Measurements from ENCODE around the gene B9D1.

The B9D1 gene

DNA sequence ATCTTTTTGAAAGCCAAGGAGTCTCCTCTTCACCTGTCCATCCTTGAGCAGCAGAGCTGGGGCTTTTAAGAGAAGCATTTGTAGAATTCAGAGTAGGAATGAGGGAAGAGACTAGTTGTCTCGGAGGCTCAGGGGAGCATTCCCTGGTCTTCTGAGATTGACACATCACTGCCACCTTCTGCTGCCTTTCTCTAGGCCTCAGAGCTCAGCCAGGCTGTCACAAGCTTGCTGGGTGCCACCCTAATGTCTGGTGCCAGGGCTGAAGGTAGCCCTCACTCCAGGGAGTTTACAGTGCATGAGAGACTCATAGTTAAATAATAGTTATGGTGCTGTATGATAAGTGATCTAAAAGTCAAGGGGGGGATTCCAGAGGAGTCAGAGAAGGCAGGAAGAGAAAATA, 39.7 kb downstream of the B9D1 start:
- no peak overlapping the region for H2AFZ ChIP-seq (ENCODE audit: low read length)
- no peaks in the 10 kb centered on the region for H4K20me1 ChIP-seq (ENCODE audit: insufficient read depth, low read length)
- no peaks in the 10 kb centered on the region for H3K36me3 ChIP-seq (replicated peaks; ENCODE audit: insufficient read depth, low read length)
- no peaks in the 10 kb centered on the region for H3K9me3 ChIP-seq (replicated peaks; ENCODE audit: insufficient read depth, low read length)
- H3K4me2 ChIP-seq (ENCODE audit: low read depth, low read length) = no peak overlapping the region
- TF ChIP-seq EZH2 (optimal IDR thresholded peaks at IDR 0.05; ENCODE audit: low read depth, low read length) = no peak
- H3K4me1 ChIP-seq (ENCODE audit: low read length) = peaks cover 2% of the 10 kb centered on the region
- no peak overlapping the region for H3K27ac ChIP-seq (ENCODE audit: low read length)
- no peak for DNase-seq
- H3K79me2 ChIP-seq (ENCODE audit: low read length) = no peaks in the 10 kb centered on the region
- H3K27me3 ChIP-seq (replicated peaks; ENCODE audit: insufficient read depth, low read length) = no peaks in the 10 kb centered on the region
- no peaks in the 10 kb centered on the region for H3F3A ChIP-seq (ENCODE audit: insufficient read depth, low read length)
- H3K9me2 ChIP-seq (replicated peaks; ENCODE audit: insufficient read depth, low read length) = no peaks in the 10 kb centered on the region
- no peak overlapping the region for H3K9ac ChIP-seq (ENCODE audit: low read length)
- no peak overlapping the region for H3K4me3 ChIP-seq (ENCODE audit: low read length)

GRCh38 chr17:19322129-19322505, 40.4 kb downstream of the B9D1 start:
- Histone ChIP-seq H3K36me3 (replicated peaks; ENCODE audit: insufficient read depth, low read length) (no peaks in the 10 kb centered on the region), H2AFZ (ENCODE audit: low read length) (no peak overlapping the region), H3F3A (ENCODE audit: insufficient read depth, low read length) (peaks cover under 1% of the 10 kb centered on the region; the same call in 1 of the 2 replicates), H3K27ac (ENCODE audit: low read length) (no peak overlapping the region), H3K9me2 (replicated peaks; ENCODE audit: insufficient read depth, low read length) (no peaks in the 10 kb centered on the region), H3K9me3 (replicated peaks; ENCODE audit: insufficient read depth, low read length) (no peaks in the 10 kb centered on the region), H3K79me2 (ENCODE audit: low read length) (no peaks in the 10 kb centered on the region), H3K4me3 (ENCODE audit: low read length) (no peak overlapping the region), H3K27me3 (replicated peaks; ENCODE audit: insufficient read depth, low read length) (no peaks in the 10 kb centered on the region), H3K9ac (ENCODE audit: low read length) (no peak overlapping the region), H3K4me2 (ENCODE audit: low read depth, low read length) (no peak overlapping the region), H3K4me1 (ENCODE audit: low read length) (peaks cover 8% of the 10 kb centered on the region), H4K20me1 (ENCODE audit: insufficient read depth, low read length) (no peaks in the 10 kb centered on the region)
- TF ChIP-seq EZH2 (optimal IDR thresholded peaks at IDR 0.05; ENCODE audit: low read depth, low read length) (no peak), EZH2phosphoT487 (IDR thresholded peaks at IDR 0.05; ENCODE audit: low read length) (no peak), CTCF (IDR thresholded peaks at IDR 0.05; ENCODE audit: low read length) (no peak)
- no peak for DNase-seq

DNA sequence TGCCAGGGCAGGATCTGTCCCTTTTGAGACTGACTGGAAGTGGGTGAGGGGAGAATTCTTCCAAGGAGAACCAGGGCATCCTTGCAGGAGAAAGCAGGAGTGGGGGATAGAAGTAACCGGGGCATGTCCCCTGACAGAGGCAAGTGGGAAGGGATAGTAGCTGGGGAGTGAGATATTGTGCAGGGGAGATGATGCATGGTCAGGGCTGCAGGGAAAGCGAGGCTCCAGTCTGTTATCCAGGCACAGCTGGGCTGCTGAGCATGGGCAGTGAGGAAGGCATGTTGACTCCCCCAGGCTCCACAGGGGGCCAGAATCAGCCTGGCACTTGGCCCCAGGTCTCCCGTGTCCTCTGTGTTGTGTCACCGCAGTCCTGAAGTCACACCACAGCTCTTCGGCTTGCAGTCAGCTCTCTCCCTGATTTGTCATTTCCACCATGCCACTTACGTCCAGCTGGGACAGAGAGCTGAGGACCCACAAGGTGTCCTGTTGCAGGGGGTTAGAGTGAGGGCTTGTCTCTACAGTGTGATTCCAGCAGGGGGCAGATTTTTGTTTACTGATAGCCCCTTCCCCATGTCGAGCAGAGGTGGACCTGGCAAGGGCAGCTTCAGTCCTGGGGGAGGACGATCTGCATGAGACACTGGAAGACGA, 40.9 kb downstream of the B9D1 start:
- H3K4me1 ChIP-seq (ENCODE audit: low read length) = peaks cover 13% of the 10 kb centered on the region

More for the DNA sequence above, 40.9 kb downstream of the B9D1 start:
- H3K27ac ChIP-seq (ENCODE audit: low read length) = no peak overlapping the region
- no peaks in the 10 kb centered on the region for H4K20me1 ChIP-seq (ENCODE audit: insufficient read depth, low read length)
- H3F3A ChIP-seq (ENCODE audit: insufficient read depth, low read length) = peaks cover 5% of the 10 kb centered on the region; the same call in 1 of the 2 replicates
- H3K9ac ChIP-seq (ENCODE audit: low read length) = no peak overlapping the region
- H3K9me2 ChIP-seq (replicated peaks; ENCODE audit: insufficient read depth, low read length) = no peaks in the 10 kb centered on the region
- H2AFZ ChIP-seq (ENCODE audit: low read length) = no peak overlapping the region
- H3K9me3 ChIP-seq (replicated peaks; ENCODE audit: insufficient read depth, low read length) = no peaks in the 10 kb centered on the region
- no peak overlapping the region for H3K4me3 ChIP-seq (ENCODE audit: low read length)
- DNase-seq = no peak
- H3K4me2 ChIP-seq (ENCODE audit: low read depth, low read length) = no peak overlapping the region
- no peaks in the 10 kb centered on the region for H3K27me3 ChIP-seq (replicated peaks; ENCODE audit: insufficient read depth, low read length)
- no peaks in the 10 kb centered on the region for H3K79me2 ChIP-seq (ENCODE audit: low read length)
- no peaks in the 10 kb centered on the region for H3K36me3 ChIP-seq (replicated peaks; ENCODE audit: insufficient read depth, low read length)
- TF ChIP-seq EZH2phosphoT487 (IDR thresholded peaks at IDR 0.05; ENCODE audit: low read length) (no peak), CTCF (IDR thresholded peaks at IDR 0.05; ENCODE audit: low read length) (peak; percentile 26), EZH2 (optimal IDR thresholded peaks at IDR 0.05; ENCODE audit: low read depth, low read length) (no peak)

All from MM.1S (cell line).